DMS114 treated with DMSO at 0.1 percent for 48 hours (cell line): ENCODE measurements around the gene C9orf85.
"Not testable (repeated sequence)": the region's sequence is repeated elsewhere in the genome, so short reads cannot be mapped to it uniquely, and the experiment has no call there.

Experiments used
- DNase-seq: peaks from one replicate; lab custom pipeline; 2025; ENCODE audit not compliant: unreplicated experiment; lab: John Stamatoyannopoulos, UW

C9orf85 gene

DNA sequence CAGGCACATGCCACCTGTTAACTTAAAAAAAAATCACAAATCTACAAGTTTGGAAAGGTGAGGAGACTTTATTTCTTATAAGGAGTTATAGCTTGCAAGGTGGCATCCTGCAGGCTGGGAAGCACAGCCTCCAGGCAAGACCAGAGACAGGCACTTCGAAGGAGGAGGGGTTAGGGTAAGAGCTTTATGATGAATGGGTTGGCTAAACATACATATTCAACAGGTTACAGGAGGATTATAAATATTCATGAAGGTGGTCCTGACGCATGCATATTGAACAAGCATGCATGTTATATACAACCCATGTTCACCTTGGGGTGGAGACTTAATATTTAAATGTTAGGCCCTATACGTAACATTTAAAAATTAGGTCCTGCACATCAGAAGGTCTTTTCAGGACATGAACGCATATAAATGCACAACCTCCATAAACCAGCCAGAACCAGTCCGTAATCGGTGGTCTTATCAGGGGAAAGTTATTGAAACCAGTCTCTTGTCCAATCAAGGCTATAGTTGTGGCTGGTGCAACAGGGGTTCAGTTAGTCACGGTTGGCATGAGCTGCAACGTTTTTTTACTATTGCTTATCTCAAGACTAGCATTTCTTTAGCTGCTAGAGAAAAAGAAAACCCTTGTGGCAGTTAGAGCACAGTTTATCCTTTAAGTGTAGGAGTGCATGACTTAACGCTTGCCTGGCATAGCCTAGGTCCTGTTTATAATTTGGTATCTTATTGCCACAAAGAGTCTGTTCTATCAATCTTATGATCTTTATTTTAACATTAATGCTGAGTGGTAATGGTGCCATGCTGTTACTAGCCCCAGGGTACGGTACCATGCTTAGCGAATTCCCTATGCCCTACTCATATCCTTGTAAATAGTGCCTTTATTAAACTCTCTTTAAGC, 76.3 kb downstream of the C9orf85 start:
- no peak for DNase-seq

DNA sequence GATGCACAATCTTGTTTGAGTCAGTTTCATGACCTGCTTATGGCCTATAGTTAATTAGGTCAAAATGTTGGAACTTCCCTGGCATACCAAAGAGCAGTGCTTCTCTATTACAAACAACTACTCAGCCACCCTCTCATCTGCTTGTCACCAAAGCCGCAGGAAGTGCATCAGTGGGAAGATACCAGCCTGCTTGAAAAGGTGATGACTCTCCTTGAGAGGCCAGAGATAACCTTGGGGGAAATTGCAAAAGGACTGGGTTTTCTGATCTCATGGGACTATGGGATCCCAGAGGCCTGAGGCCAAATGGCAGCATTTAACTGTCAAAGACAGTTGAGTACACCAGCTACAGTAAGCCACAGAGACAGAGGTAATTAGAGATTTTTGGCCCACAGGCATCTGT, 79.0 kb downstream of the C9orf85 start:
- DNase-seq = no peak

DNA sequence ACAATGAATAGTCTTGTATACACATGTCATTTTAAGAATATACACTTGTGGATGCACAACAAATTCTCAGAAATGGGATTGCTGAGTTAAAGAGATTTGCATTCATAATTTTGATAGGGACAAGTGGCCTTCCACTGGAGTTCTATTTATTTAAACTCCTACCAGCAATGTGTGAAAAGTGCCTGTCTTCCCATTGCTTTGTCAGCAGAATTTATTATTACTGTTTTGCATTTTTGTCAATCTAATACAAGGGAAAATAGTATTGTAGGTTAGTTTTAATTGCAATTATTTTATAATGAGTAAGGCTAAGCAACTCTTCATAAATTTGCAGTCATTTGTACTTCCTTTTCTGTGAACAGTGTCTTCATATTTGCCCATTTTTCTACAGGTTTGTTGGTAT, 94.0 kb downstream of the C9orf85 start:
- DNase-seq = no peak

DNA sequence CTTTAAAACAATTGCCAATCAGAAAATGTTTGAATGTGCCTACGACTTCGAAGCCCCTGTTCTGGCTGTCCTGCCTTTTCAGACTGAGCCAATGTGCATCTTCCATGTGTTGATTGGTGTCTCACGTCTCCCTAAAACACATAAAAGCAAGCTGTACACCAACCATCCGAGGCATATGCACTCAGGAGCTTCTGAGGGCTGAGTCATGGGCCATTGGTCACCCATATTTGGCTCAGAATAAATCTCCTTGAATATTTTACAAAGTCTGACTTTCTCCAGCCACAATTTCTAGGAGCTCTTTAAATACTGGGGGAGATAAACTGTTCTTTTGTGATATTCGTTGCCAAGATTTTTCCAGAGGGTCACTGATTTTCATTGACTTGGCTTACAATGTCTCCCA, 95.1 kb downstream of the C9orf85 start:
- no peak for DNase-seq

DNA sequence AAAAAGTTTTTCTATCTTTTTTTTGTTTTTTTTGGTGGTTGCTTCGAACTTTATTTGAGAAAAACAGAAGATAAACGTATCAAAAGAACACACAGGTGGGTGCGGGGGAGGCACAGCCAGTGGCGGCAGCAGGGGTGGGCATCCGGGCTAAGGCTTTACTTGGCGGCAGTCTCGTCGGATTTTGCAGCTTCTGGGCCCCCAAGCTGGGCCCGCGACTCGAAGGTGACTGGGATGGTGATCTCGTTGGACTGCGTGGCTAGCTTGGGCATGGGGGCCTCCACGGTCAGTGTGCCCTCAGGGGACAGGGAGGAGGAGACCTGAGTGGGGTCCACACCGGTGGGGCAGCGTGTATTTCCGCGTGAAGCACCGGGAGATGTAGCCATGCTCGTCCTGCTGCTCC, 96.3 kb downstream of the C9orf85 start:
- not testable (repeated sequence) for DNase-seq

DNA sequence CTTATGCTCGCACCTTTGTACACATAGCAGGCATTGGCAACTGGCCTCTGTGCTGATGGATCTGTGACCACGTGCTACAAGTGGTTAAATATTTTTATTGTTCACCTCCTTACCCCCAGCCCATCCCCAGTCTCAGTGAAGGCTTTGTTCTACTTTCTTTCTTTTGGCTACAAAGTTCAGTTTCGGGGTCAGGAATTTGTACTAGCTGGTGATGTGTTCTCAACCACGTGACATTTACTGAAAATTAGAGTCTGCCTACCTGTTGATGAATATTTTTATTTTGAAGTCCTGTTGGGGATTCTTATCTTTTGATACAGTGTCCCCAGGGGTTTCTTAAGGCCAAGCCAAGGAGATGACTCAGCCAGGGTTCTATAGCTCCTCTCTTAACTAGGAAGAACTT, 101.2 kb downstream of the C9orf85 start:
- DNase-seq = no peak

DNA sequence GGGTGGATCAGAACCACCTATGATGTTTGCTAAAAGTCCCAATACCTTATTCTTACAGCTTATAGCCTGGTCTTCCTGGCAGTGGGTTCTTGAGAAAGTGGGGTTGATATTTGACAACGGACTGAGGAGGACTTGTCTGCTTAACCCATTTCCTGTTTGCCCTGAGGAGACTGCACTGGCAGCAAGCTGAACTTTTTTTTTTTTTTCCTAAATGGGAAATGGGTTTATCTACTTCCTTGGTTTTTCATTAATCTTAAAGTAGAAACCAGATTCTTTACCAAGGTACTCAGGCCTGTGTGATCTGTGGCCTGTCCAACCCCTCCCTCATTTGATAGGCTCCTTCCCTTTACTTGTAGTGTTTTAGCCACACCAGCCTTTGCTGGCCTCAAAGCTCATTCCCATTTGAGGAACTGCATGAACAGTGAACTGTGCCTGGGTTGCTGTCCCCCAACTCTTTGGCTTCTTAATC, 101.9 kb downstream of the C9orf85 start:
- no peak for DNase-seq

DNA sequence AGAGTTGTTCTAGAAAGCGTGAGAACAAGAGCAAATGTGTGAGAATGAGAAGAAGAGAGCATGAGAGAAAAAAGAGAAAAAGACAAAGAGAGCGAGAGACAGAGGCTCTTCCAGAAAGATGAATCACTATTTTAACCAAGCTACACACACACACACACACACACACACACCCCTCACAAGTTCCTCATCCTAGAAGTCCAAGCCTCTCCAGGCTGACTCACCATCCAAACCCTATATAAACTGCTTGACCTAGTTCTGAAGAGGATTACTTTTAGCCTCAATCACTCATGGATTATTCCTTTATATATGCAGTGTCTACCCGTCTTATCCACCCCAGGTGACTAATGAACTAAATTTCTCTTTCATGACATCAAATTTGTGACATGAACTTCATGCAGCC, 111.4 kb downstream of the C9orf85 start:
- no peak for DNase-seq
